ENCODE data around the gene ZNF215. TPM values are rescaled to one million over a fixed set of nuclear protein-coding genes. Genes with fewer than 3 reads are reported as not detected.

Gene ZNF215
- total RNA-seq, 2 donors from 2014 or later: not detected

Other genes starting within 250 kb of the ZNF215 start
- 10 to 100 TPM; 10.9 TPM for gene MRPL17, start 243.1 kb upstream of the ZNF215 start, total RNA-seq
- gene OR2AG2, start 154.4 kb upstream of the ZNF215 start, total RNA-seq: not detected
- gene OR2AG1, start 143.4 kb upstream of the ZNF215 start, total RNA-seq: not detected
- gene OR6A2, start 126.7 kb upstream of the ZNF215 start, total RNA-seq: not detected
- gene OR10A5, start 80.7 kb upstream of the ZNF215 start, total RNA-seq: not detected
- not detected for gene OR10A2, start 63.4 kb upstream of the ZNF215 start, total RNA-seq
- gene OR10A4, start 49.8 kb upstream of the ZNF215 start, total RNA-seq: not detected
- gene OR2D2, start 33.9 kb upstream of the ZNF215 start, total RNA-seq: not detected
- gene OR2D3, start 5.4 kb upstream of the ZNF215 start, total RNA-seq: not detected
- gene ZNF214, start 93.9 kb downstream of the ZNF215 start, total RNA-seq: not detected
- gene NLRP14, start 94.1 kb downstream of the ZNF215 start, total RNA-seq: not detected
- not detected for gene RBMXL2, start 162.6 kb downstream of the ZNF215 start, total RNA-seq

Measured in T-helper 17 cell (primary cell).